Fibroblast of the aortic adventitia (primary cell): ENCODE results near the gene TMEM218. TPM values are rescaled to one million over a fixed set of nuclear protein-coding genes. Genes with fewer than 3 reads are reported as not detected.

ENCODE experiments used
- DNase-seq: peaks from one replicate; pipeline ENCODE4 v3.0.0-alpha.2; 2010; ENCODE audit warnings: low read depth
- H3K4me3 ChIP-seq: 2 replicates; pipeline ENCODE4 v1.5.1; 2011; ENCODE audit warnings: low read depth, mild to moderate bottlenecking, control low read depth, low read length, moderate library complexity
- total RNA-seq: library from RNA; depleted of rRNA; stranded (reverse); fragments of >200 nt; gene quantifications from 2 replicates; pipeline ENCODE4 v1.2.3, GENCODE V29; 2012; ENCODE audit warnings: low replicate concordance
- TF ChIP-seq, protein P1 (sequence below): IDR thresholded peaks from 2 replicates; pipeline ENCODE4 v1.5.1; 2011; ENCODE audit warnings: mild to moderate bottlenecking, low read length, control low read depth, inconsistent platforms; ENCODE audit not compliant: insufficient read depth

TMEM218 gene
- total RNA-seq, 1 donor, result 35.1 TPM

GRCh38 chr11:125069796-125070195 lies 41.6 kb downstream of the TMEM218 start:
- TF ChIP-seq, protein P1, sequence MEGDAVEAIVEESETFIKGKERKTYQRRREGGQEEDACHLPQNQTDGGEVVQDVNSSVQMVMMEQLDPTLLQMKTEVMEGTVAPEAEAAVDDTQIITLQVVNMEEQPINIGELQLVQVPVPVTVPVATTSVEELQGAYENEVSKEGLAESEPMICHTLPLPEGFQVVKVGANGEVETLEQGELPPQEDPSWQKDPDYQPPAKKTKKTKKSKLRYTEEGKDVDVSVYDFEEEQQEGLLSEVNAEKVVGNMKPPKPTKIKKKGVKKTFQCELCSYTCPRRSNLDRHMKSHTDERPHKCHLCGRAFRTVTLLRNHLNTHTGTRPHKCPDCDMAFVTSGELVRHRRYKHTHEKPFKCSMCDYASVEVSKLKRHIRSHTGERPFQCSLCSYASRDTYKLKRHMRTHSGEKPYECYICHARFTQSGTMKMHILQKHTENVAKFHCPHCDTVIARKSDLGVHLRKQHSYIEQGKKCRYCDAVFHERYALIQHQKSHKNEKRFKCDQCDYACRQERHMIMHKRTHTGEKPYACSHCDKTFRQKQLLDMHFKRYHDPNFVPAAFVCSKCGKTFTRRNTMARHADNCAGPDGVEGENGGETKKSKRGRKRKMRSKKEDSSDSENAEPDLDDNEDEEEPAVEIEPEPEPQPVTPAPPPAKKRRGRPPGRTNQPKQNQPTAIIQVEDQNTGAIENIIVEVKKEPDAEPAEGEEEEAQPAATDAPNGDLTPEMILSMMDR, result no peak
- no peak overlapping the region for H3K4me3 ChIP-seq
- DNase-seq, result no peak

- H3K4me3 ChIP-seq, result no peak overlapping the region
- TF ChIP-seq, protein P1, result no peak
- peak; percentile 55 for DNase-seq
Measured at GRCh38 chr11:125069008-125069407, 42.4 kb downstream of the TMEM218 start.

DNA sequence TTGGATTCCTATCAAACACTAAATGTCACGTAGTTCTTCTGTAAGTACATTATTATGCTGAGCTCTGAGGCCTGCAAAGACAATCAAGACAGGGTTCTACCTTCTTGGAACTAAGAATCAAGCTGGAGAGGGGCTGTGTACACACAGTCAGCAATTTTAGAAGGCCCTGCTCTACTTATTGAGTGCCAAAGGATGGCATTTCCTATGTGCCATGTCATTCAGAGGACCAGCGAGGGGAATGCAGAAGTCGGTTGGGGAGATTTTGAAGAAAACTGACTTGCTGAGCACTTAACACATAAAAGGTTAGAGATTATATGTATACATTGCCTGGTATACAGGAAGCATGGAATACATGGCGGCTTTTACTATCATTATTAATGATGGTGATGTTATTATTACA lies 43.1 kb downstream of the TMEM218 start:
- TF ChIP-seq, protein P1, result no peak
- DNase-seq, result no peak

GRCh38 chr11:125064070-125064469 lies 47.4 kb downstream of the TMEM218 start:
- TF ChIP-seq, protein P1, result no peak
- no peak overlapping the region for H3K4me3 ChIP-seq
- no peak for DNase-seq

More for the DNA sequence above, 43.1 kb downstream of the TMEM218 start:
- H3K4me3 ChIP-seq, result no peak overlapping the region

DNA sequence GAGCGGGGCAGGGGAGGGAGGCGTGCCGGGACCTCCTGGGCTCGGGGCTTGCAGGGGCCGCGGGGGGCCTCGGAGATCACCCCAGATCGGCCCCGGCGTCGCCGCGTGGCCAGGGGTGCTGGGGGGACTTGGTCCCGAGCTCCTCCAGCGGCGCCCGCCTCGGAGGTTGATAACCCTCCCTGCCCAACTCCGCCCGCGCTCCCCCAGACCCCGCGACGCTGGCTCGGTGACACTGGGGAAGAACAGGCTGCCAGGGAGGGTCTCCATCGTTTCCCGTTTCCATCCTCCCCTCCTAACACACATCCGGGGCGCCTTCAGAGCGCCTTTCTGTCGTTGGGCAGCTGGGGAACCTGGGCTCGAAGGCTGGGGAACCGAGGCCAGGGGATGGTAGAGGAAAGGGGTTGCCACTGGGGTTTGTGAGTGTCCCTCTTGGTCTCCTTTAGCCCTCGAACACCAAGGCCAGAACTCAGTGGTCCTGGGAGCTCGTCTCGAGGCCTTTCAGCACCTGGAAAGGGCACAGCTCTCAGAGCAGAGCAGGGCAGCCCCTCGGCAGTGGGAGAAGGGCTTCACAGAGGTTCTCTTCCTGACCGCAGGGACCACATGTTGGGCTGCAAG lies 47.9 kb downstream of the TMEM218 start:
- TF ChIP-seq, protein P1, result no peak
- no peak for DNase-seq
- peak overlapping the region; percentile 77 for H3K4me3 ChIP-seq

DNA sequence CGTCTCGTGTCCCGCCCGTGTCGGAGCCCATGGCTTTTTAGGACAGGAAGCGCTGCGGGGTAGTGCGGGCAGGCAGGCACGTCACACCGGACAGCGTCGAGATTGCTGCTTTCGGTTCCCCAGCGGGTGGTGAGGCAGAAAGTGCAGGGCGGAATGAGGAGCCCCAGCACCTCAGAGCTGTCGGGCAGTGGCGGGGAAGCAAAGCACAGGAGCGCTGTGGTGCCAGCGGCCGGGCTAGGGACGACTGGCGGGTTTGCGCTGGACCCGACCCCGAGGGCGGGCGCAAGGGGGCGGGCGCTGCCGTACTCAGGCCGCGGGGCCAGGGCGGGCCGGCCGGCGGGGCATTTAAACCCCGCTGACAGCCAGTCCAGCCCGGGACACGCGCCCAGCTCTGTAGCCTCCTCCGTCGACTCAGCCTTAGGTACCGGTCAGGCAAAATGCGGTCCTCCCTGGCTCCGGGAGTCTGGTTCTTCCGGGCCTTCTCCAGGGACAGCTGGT lies 48.4 kb downstream of the TMEM218 start, which contains the start of gene SLC37A2:
Gene SLC37A2, plus strand, starts transcription at position 375 of the 498 bp plus-strand sequence. Its CDS starts 63 bp downstream, at position 438.
- peak; percentile 47 for DNase-seq
- peak within 1 kb of the TSS; percentile 77 for H3K4me3 ChIP-seq
- TF ChIP-seq, protein P1, result no peak
